GM12892 (cell line): ENCODE results near the gene DNTTIP2.

ENCODE experiments used
- POLR2A ChIP-seq: IDR thresholded peaks from 2 replicates; pipeline ENCODE4 v1.6.1; 2011; ENCODE audit warnings: low read depth, low read length, control low read depth
- TAF1 ChIP-seq: IDR thresholded peaks from 2 replicates; pipeline ENCODE4 v1.6.1; 2011; ENCODE audit warnings: low read depth, mild to moderate bottlenecking, control low read depth, low read length, borderline replicate concordance

DNA sequence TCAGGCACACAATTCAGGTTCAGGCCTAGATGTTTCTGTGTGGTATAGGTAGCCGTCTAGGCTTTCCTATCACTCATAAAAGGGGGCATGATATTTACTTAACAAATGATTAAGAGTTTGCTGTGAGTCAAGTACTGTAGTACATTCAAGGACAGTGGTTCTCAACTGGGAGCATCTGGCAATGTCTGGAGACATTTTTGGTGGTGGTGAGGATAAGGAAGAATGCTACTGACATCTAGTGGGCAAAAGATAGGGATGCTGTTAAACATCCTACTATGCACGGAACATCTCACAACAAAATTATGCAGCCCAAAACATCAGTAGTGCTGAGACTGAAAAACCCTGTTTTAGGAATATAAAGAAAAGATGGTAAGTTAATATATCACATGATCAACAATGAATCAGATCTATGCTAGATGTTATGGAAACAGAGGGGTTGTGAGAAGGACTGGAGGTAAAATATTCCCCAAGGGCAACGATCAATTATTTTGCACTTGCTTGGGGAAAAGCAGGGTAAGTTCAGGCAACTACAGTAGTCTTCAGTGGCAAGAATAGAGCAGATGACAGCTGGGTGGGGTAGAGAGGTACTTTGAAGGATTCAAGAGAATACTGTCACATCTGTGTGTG lies 4.9 kb downstream of the DNTTIP2 start:
- no peak for TF ChIP-seq POLR2A
- no peak for TF ChIP-seq TAF1
